ENCODE results near the gene BAZ2B.

Gene BAZ2B

GRCh38 chr2:159505196-159505595 is 111.2 kb downstream of the BAZ2B start:
- TF ChIP-seq PPARA (CRISPR knock-in tag; IDR thresholded peaks at IDR 0.05; ENCODE audit: borderline replicate concordance) = no peak
- TF ChIP-seq ARNTL (CRISPR knock-in tag; IDR thresholded peaks at IDR 0.05; ENCODE audit: borderline replicate concordance, low read depth) = no peak
- no peak for TF ChIP-seq ZC3H10 (CRISPR knock-in tag; IDR thresholded peaks at IDR 0.05)
- TF ChIP-seq TCF4 (CRISPR knock-in tag; IDR thresholded peaks at IDR 0.05; ENCODE audit: borderline replicate concordance) = no peak
- no peak for TF ChIP-seq GLIS3 (CRISPR knock-in tag; IDR thresholded peaks at IDR 0.05)
- no peak for TF ChIP-seq TSHZ2 (CRISPR knock-in tag; IDR thresholded peaks at IDR 0.05)
- TF ChIP-seq CSDC2 (CRISPR knock-in tag; IDR thresholded peaks at IDR 0.05) = no peak
- no peak for TF ChIP-seq ESRRG (CRISPR knock-in tag; IDR thresholded peaks at IDR 0.05)
- TF ChIP-seq CREB5 (CRISPR knock-in tag; IDR thresholded peaks at IDR 0.05; ENCODE audit: low read depth) = no peak
- TF ChIP-seq CSRNP3 (CRISPR knock-in tag; IDR thresholded peaks at IDR 0.05) = no peak
- no peak for TF ChIP-seq RARB (CRISPR knock-in tag; IDR thresholded peaks at IDR 0.05)
- no peak for TF ChIP-seq ZNF70 (CRISPR knock-in tag; IDR thresholded peaks at IDR 0.05)
- no peak for TF ChIP-seq BACH2 (CRISPR knock-in tag; IDR thresholded peaks at IDR 0.05; ENCODE audit: borderline replicate concordance)
- no peak for TF ChIP-seq ISL1 (CRISPR knock-in tag; IDR thresholded peaks at IDR 0.05)
- TF ChIP-seq ZNF565 (CRISPR knock-in tag; conservative IDR thresholded peaks at IDR 0.05; ENCODE audit: low read depth) = no peak
- no peak for TF ChIP-seq TOX (CRISPR knock-in tag; IDR thresholded peaks at IDR 0.05; ENCODE audit: borderline replicate concordance)
- ATAC-seq = no peak

GRCh38 chr2:159501743-159502142 is 114.6 kb downstream of the BAZ2B start:
- no peak for ATAC-seq
- TF ChIP-seq ZNF8 (CRISPR knock-in tag; IDR thresholded peaks at IDR 0.05) (peak; percentile 90), CREB5 (CRISPR knock-in tag; IDR thresholded peaks at IDR 0.05; ENCODE audit: low read depth) (no peak)

GRCh38 chr2:159497847-159498246 is 118.5 kb downstream of the BAZ2B start:
- no peak for ATAC-seq
- no peak for TF ChIP-seq POU6F1 (CRISPR knock-in tag; IDR thresholded peaks at IDR 0.05; ENCODE audit: borderline replicate concordance, low read depth)
- TF ChIP-seq CSRNP3 (CRISPR knock-in tag; IDR thresholded peaks at IDR 0.05) = no peak
- no peak for TF ChIP-seq ZNF565 (CRISPR knock-in tag; conservative IDR thresholded peaks at IDR 0.05; ENCODE audit: low read depth)
- no peak for TF ChIP-seq ZC3H10 (CRISPR knock-in tag; IDR thresholded peaks at IDR 0.05)
- TF ChIP-seq ARNTL (CRISPR knock-in tag; IDR thresholded peaks at IDR 0.05; ENCODE audit: borderline replicate concordance, low read depth) = no peak
- no peak for TF ChIP-seq ZNF70 (CRISPR knock-in tag; IDR thresholded peaks at IDR 0.05)
- no peak for TF ChIP-seq CSDC2 (CRISPR knock-in tag; IDR thresholded peaks at IDR 0.05)
- no peak for TF ChIP-seq PATZ1 (CRISPR knock-in tag; IDR thresholded peaks at IDR 0.05; ENCODE audit: borderline replicate concordance)
- TF ChIP-seq SNAI2 (CRISPR knock-in tag; IDR thresholded peaks at IDR 0.05) = no peak

Data from SK-N-SH treated with all-trans-retinoic acid at 6 μM for 48 hours (cell line).